SK-N-SH (cell line): ENCODE measurements around the gene DNMT3A. TPM values are rescaled to one million over a fixed set of nuclear protein-coding genes. Genes with fewer than 3 reads are reported as not detected.

Experiments used
- CTCF ChIA-PET: fragments of 300-600, 350-600 bp; formaldehyde crosslinking; extraction: SDS; loops from one replicate; lab custom pipeline; 2021; lab: Yijun Ruan, JAX
- POLR2A ChIA-PET: fragments of 350-600 bp; sonication (Branson Sonifier 250); formaldehyde crosslinking; extraction: SDS; loops from one replicate; lab custom pipeline; 2020; ENCODE audit warnings: antibody characterized with exemption, inconsistent platforms; lab: Yijun Ruan, JAX
- DNase-seq: peaks from one replicate; pipeline ENCODE4 v3.0.0; 2012
- H2AFZ ChIP-seq: fragments of 200-600 bp; sonication (generic); 2 replicates; pipeline ENCODE4 v1.8.1; 2016; ENCODE audit warnings: antibody characterized with exemption, mild to moderate bottlenecking, low read depth
- H3F3A ChIP-seq: fragments of 200-600 bp; sonication (generic); replicated peaks from 2 replicates; pipeline ENCODE3; 2016; ENCODE audit warnings: antibody characterized with exemption, mild to moderate bottlenecking; ENCODE audit not compliant: insufficient read depth
- H3K27ac ChIP-seq, 2 experiments: fragments of 200-500 bp in 1 of 2; fragments of 200-600 bp in 1 of 2; sonication (Bioruptor generic) in 1 of 2; sonication (generic), shearing (Covaris generic) in 1 of 2; 2 replicates each; pipeline versions ENCODE4 v1.5.1 to v1.6.1; 2014 to 2016; ENCODE audit warnings: low read depth in 2 of 2, inconsistent platforms in 1 of 2, low read length in 1 of 2, mild to moderate bottlenecking in 1 of 2, mixed read lengths in 1 of 2
- H3K27me3 ChIP-seq: fragments of 200-600 bp; sonication (generic), shearing (Covaris generic); 2 replicates; pipeline ENCODE4 v1.6.1; 2016; ENCODE audit warnings: mixed run types; ENCODE audit not compliant: insufficient read depth
- H3K36me3 ChIP-seq, 2 experiments: fragments of 200-500 bp in 1 of 2; fragments of 200-600 bp in 1 of 2; sonication (Bioruptor generic) in 1 of 2; sonication (generic) in 1 of 2; replicated peaks in 1 of 2; 2 replicates each; pipeline versions ENCODE3 to v1.5.1; 2014 to 2016; ENCODE audit warnings: low read length in 1 of 2, mild to moderate bottlenecking in 1 of 2; ENCODE audit not compliant: insufficient read depth in 2 of 2, control insufficient read depth in 1 of 2
- H3K4me1 ChIP-seq, 2 experiments: fragments of 200-500 bp in 1 of 2; fragments of 200-600 bp in 1 of 2; sonication (Bioruptor generic) in 1 of 2; sonication (generic), shearing (Covaris generic) in 1 of 2; 2 replicates each; pipeline versions ENCODE4 v1.5.1 to v1.6.1; 2014 to 2016; ENCODE audit warnings: low read depth in 1 of 2, low read length in 1 of 2, mixed run types in 1 of 2; ENCODE audit not compliant: insufficient read depth in 2 of 2, control insufficient read depth in 1 of 2
- H3K4me2 ChIP-seq: fragments of 200-600 bp; sonication (generic), shearing (Covaris generic); 2 replicates; pipeline ENCODE4 v1.6.1; 2017; ENCODE audit warnings: mixed run types
- H3K4me3 ChIP-seq, 2 experiments: fragments of 200-500 bp in 1 of 2; fragments of 200-600 bp in 1 of 2; sonication (Bioruptor generic) in 1 of 2; sonication (generic), shearing (Covaris generic) in 1 of 2; 2 replicates each; pipeline versions ENCODE4 v1.5.1 to v1.8.1; 2014 to 2016; ENCODE audit warnings: low read depth in 2 of 2, inconsistent platforms in 1 of 2, low read length in 1 of 2, mild to moderate bottlenecking in 1 of 2, mixed read lengths in 1 of 2, moderate library complexity in 1 of 2
- H3K79me2 ChIP-seq: fragments of 200-600 bp; sonication (generic); 2 replicates; pipeline ENCODE4 v1.8.1; 2017; ENCODE audit warnings: mild to moderate bottlenecking; ENCODE audit not compliant: insufficient read depth
- H3K9ac ChIP-seq: fragments of 200-600 bp; sonication (generic); 2 replicates; pipeline ENCODE4 v1.6.1; 2017; ENCODE audit warnings: mixed run types
- H3K9me2 ChIP-seq: fragments of 200-600 bp; sonication (generic); 2 replicates; pipeline ENCODE4 v1.6.1; 2017; ENCODE audit warnings: mixed run types
- H3K9me3 ChIP-seq: fragments of 200-600 bp; sonication (generic); 2 replicates; pipeline ENCODE4 v1.6.1; 2017; ENCODE audit warnings: mixed run types, mild to moderate bottlenecking, moderate library complexity
- H4K20me1 ChIP-seq: fragments of 200-600 bp; sonication (generic); 2 replicates; pipeline ENCODE4 v1.6.1; 2017; ENCODE audit warnings: mild to moderate bottlenecking, mixed run types; ENCODE audit not compliant: insufficient read depth
- FOXJ3 ChIP-seq: sonication (generic); formaldehyde crosslinking; IDR thresholded peaks from 2 replicates; pipeline ENCODE4 v1.5.1; 2020; ENCODE audit warnings: mild to moderate bottlenecking, missing genetic modification reagents
- GABPA ChIP-seq: IDR thresholded peaks from 2 replicates; pipeline ENCODE4 v1.4.0; 2012; ENCODE audit warnings: low read depth, mild to moderate bottlenecking
- GATA2 ChIP-seq: sonication (generic); formaldehyde crosslinking; IDR thresholded peaks from 2 replicates; pipeline ENCODE4 v1.5.0; 2020; ENCODE audit warnings: mild to moderate bottlenecking, missing genetic modification reagents
- MEF2A ChIP-seq: IDR thresholded peaks from 2 replicates; pipeline ENCODE4 v1.4.0; 2012; ENCODE audit warnings: low read depth, borderline replicate concordance
- MXI1 ChIP-seq: IDR thresholded peaks from 2 replicates; pipeline ENCODE4 v1.6.1; 2012; ENCODE audit warnings: mild to moderate bottlenecking, low read depth, low read length, improper control_type of control experiment
- POLR2AphosphoS5 ChIP-seq: IDR thresholded peaks from 2 replicates; pipeline ENCODE4 v1.6.1; 2012; ENCODE audit warnings: low read depth, low read length
- RAD21 ChIP-seq: IDR thresholded peaks from 2 replicates; pipeline ENCODE4 v1.6.1; 2012; ENCODE audit warnings: mild to moderate bottlenecking, low read length
- SIN3A ChIP-seq: IDR thresholded peaks from 2 replicates; pipeline ENCODE4 v1.6.1; 2012; ENCODE audit warnings: low read depth, mild to moderate bottlenecking, low read length, moderate library complexity, borderline replicate concordance
- SMC3 ChIP-seq: IDR thresholded peaks from 2 replicates; pipeline ENCODE4 v1.6.1; 2012; ENCODE audit warnings: low read depth, low read length, improper control_type of control experiment
- USF1 ChIP-seq: IDR thresholded peaks from 2 replicates; pipeline ENCODE4 v1.4.0; 2012; ENCODE audit warnings: low read depth, borderline replicate concordance
- USF2 ChIP-seq: fragments of 150-350 bp; IDR thresholded peaks from 2 replicates; pipeline ENCODE4 v1.6.1; 2017; ENCODE audit warnings: antibody characterized with exemption, low read length, low read depth, borderline replicate concordance
- YY1 ChIP-seq: IDR thresholded peaks from 2 replicates; pipeline ENCODE4 v1.4.0; 2012; ENCODE audit warnings: low read depth, mild to moderate bottlenecking
- ZBTB33 ChIP-seq: IDR thresholded peaks from 2 replicates; pipeline ENCODE4 v1.4.0; 2012; ENCODE audit warnings: low read depth, borderline replicate concordance
- WGBS: methylation state at CpG from one replicate; pipeline ENCODE4 v1.1.6; 2017; ENCODE audit warnings: low lambda C conversion rate; 5-methylcytosine and 5-hydroxymethylcytosine counted together
- polyA plus RNA-seq, 3 experiments: library from polyadenylated mRNA; depleted of rRNA; stranded (reverse); fragments of >200 nt; gene quantifications; 2 replicates each; pipeline ENCODE4 v1.2.3, GENCODE V29; 2012
- TF ChIP-seq, protein P1 (sequence below): fragments of 200-600 bp; sonication (generic); IDR thresholded peaks from 2 replicates; pipeline ENCODE4 v1.6.1; 2017; ENCODE audit warnings: antibody characterized with exemption, mild to moderate bottlenecking, moderate library complexity
- TF ChIP-seq, protein P2 (sequence below): IDR thresholded peaks from 2 replicates; pipeline ENCODE4 v1.4.0; 2012; ENCODE audit warnings: low read depth

DNMT3A gene
- polyA plus RNA-seq, 1 of the 3 experiments (the other 2 are of a cell fraction), result 5.6 TPM

DNA sequence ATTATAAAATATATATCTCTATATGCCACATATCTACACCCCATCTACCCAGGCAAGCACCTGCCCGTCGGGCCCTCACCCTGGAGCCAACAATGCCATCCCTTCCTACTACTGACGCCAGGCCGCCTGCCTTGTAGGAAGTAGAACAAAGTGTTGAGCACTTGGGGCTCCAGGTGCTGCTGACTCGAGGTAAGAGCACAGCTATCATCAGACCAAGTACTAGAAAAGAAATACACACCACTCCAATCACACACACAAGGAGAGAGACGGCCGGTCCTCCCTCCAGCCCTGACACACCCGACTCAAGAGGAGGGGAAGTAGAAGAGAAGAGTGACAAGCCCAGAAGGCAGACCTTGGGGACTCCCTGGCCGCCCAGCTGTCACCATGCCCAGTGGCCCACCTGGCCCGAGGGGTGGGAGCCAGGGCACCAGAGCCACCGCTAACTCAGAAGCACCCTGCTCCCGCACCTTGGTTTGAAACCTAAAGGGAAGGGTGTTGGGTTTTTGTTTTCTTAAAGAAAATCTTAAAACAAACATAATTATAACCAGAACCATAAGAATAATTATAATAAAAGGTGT is 109.4 kb downstream of the DNMT3A start:
- ChIA-PET CTCF (interaction anchor here (1.2 to 4.4 kb wide), 3 partner anchors 18 to 130 kb away, joined by 3 to 23 read pairs (median 3); no protein-coding TSS in a partner anchor), POLR2A (no interaction called here)
- Histone ChIP-seq H3K27ac (no peak overlapping the region; a peak in 1 of 4 replicates), H3K79me2 (no peaks in the 10 kb centered on the region), H4K20me1 (no peaks in the 10 kb centered on the region), H2AFZ (no peak overlapping the region), H3K27me3 (no peaks in the 10 kb centered on the region), H3K9ac (no peak overlapping the region), H3K9me3 (no peaks in the 10 kb centered on the region), H3K4me1 (peaks cover 3 to 37% of the 10 kb centered on the region in 2 experiments; a peak in 2 of 4 replicates), H3K36me3 (peaks cover 21 to 57% of the 10 kb centered on the region in 2 experiments), H3K4me3 (no peak overlapping the region), H3K9me2 (no peaks in the 10 kb centered on the region), H3F3A (peaks cover 10% of the 10 kb centered on the region), H3K4me2 (no peak overlapping the region)
- WGBS, result 91% methylated on average over 12 of the region's 12 CpGs
- DNase-seq, result no peak
- TF ChIP-seq POLR2AphosphoS5, result no peak
- TF ChIP-seq, protein P1, sequence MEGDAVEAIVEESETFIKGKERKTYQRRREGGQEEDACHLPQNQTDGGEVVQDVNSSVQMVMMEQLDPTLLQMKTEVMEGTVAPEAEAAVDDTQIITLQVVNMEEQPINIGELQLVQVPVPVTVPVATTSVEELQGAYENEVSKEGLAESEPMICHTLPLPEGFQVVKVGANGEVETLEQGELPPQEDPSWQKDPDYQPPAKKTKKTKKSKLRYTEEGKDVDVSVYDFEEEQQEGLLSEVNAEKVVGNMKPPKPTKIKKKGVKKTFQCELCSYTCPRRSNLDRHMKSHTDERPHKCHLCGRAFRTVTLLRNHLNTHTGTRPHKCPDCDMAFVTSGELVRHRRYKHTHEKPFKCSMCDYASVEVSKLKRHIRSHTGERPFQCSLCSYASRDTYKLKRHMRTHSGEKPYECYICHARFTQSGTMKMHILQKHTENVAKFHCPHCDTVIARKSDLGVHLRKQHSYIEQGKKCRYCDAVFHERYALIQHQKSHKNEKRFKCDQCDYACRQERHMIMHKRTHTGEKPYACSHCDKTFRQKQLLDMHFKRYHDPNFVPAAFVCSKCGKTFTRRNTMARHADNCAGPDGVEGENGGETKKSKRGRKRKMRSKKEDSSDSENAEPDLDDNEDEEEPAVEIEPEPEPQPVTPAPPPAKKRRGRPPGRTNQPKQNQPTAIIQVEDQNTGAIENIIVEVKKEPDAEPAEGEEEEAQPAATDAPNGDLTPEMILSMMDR, result no peak
- no peak for TF ChIP-seq ZBTB33
- TF ChIP-seq SIN3A, result no peak
- no peak for TF ChIP-seq USF1
- TF ChIP-seq GATA2 (CRISPR knock-in tag), result no peak
- no peak for TF ChIP-seq SMC3
- TF ChIP-seq GABPA, result no peak
- no peak for TF ChIP-seq YY1
- TF ChIP-seq FOXJ3, result no peak
- TF ChIP-seq MEF2A, result no peak
- TF ChIP-seq MXI1, result no peak
- TF ChIP-seq USF2, result no peak
- TF ChIP-seq RAD21, result no peak
- TF ChIP-seq, protein P2, sequence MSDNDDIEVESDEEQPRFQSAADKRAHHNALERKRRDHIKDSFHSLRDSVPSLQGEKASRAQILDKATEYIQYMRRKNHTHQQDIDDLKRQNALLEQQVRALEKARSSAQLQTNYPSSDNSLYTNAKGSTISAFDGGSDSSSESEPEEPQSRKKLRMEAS, result no peak
